GM13976 (cell line): ENCODE results near the gene GNA12.

Source experiments
- DNase-seq: peaks from one replicate; pipeline ENCODE4 v3.0.0; 2012; ENCODE audit warnings: low spot score
- CTCF ChIP-seq: IDR thresholded peaks from 2 replicates; pipeline ENCODE4 v1.5.1; 2012; ENCODE audit warnings: borderline replicate concordance, mild to moderate bottlenecking; ENCODE audit not compliant: insufficient read depth; ENCODE audit errors: extremely low read depth, missing control alignments, control extremely low read depth
- in situ Hi-C: fragments of 300-500 bp; cut with MboI; formaldehyde crosslinking; loops from one replicate; pipeline ENCODE4 v1.12.0; 2022; ENCODE audit warnings: low sequenced_read_pairs, mixed read lengths, inconsistent platforms; ENCODE audit not compliant: unreplicated experiment

The GNA12 gene

DNA sequence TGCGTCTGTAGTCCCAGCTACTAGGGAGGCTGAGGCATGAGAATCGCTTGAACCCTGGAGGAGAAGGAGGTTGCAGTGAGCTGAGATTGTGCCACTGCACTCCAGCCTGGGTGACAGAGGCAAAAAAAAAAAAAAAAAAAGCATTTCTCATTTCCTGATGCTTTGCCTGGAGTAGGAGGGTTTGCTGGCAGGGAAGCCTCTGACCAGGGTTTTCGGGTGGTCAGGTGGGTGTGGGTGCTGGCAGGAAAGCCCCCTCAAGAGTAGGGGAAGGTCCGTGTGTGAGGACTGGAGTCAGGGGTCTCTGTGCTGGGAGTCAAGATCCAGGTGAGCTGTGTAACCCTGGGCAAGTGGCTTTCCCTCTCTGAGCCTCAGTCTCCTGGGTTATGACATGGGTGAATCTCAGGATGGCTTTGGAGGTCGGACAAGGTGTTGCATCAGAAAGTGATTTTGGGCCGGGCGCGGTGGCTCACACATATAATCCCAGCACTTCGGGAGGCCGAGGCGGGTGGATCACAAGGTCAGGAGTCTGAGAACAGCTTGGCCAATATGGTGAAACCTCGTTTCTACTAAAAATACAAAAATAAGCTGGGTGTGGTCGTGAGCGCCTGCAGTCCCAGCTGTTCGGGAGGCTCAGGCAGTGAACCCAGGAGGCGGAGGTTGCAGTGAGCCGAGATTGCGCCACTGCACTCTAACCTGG lies 152.9 kb downstream of the GNA12 start:
- in situ Hi-C loops: no loop called here
- no peak for DNase-seq
- TF ChIP-seq CTCF: no peak

DNA sequence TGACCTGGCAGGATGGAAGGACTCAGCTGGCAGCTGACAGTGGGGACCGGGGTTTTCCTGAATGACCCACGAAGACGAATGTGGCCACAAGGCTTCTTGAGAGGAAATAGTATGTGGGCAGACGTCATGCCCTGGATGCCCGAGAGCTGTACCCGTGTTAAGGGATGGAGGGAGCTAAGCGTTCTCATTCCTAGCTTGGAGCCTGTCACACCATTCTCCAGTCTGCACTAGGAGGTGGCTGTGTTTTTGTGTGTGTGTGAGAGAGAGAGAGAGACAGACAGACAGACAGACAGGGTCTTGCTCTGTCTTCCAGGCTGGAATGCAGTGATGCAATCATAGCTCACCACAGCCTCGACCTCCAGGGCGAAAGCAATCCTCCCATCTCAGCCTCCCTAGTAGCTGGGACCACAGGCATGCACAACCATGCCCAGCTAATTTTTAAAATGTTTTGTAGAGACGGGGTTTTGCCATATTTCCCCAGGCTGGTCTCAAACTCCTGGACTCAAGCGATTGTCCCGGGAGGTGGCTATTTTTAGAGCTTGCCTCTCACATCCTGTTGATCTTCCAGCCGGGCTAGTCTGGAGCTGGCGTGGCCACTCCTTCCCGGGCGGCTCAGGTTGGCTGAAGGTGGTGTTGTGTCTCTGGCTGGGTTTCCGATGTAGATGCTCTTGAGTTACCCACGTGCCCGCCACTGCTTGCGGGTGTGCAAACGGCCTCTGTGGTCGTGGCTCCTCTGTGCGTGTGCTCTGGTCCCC lies 154.0 kb downstream of the GNA12 start:
- TF ChIP-seq CTCF: no peak
- in situ Hi-C loops: no loop called here
- DNase-seq: no peak

DNA sequence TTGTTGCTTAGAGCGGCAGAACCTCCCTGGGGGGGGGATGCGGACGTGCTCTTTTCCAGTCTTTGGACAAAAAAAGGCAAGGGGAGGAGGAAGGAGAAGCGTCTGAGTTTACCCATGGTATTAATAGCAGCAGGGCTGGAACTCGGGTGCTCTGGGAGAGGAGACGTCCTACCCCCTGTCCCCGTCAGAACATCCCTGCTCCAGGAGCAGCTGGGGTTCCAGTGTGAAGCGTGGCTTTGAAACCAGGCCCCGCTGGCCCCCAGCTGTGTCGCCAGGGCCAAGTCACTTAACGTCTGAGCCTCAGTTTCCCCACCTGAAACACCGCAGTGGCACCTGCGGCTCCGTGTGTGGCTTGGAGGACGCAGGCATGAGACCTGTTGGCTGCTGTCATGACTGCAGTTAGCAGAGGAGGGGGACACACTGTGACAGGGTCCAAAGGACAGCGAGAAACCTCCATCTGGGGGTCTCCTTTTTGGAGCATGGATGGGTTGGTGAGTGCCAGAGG lies 154.7 kb downstream of the GNA12 start:
- DNase-seq: no peak
- no peak for TF ChIP-seq CTCF
- in situ Hi-C loops: no loop called here

DNA sequence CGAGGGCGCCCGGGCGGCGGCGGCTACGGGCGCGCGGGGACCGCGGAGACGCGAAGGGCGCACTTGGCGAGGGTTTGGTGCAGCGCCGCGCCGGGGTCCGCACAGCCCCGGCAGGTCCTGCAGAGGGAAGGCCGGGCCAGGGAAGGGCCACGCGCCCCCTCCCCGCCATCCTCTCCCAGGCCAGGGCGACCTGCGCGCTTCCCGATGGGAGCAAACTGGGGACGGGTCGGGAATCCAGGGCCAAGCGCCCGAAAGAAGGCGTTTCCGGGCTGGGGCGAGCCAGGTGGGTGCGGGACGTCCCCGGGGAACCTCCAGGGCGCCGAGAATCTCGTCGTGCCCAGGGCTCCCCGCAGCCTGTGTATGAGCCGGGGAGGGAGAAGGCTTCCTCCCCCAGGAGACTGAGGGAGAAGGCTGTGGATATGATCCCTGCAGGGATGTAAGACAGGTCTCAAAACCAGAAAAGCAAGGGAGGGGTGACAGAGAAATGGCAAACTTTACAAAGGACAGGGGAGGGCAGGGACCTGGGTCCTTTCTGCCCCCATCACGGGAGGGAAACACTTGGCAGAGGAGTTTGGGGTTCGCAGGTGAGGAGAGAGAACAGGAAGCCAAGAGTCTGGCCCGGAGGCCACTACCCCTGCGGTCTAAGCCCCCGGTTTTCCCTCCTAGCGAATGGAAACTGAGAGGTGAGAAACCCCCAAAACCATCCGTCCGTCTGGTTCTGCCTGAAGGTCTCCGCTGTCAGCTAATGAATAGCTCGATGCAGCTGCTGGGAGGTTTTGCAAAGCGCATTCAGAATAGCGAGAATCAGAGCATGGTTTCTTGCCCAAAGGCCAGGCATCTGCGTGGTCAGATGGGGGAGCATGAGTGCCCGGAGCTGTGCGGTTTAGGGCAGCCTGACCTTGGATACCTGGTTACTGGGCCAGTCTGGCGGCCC lies 155.4 kb downstream of the GNA12 start:
- peak; percentile 80 for DNase-seq
- no peak for TF ChIP-seq CTCF
- in situ Hi-C loops: no loop called here

DNA sequence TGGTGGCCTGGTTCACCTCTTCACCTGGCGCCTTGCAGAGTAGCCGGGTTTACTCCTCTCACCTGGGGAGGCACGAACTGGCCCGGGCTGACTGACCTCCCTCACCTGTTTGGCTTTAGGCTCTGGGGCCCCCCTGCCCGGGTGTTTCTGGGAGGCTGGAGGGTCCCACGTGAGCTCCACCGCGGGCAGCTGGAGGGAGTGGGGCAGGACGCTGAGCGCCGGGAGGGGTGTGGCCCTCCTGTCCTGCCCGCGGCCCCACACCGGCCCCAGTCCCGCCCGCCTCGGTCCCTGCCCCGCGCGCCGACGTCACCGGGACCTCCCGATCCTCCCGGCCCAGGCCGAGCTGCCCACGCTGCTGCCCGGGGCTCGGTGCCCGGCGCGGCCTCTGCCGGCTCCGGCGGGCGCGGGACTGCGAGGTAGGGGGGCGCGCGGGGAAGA lies 156.2 kb downstream of the GNA12 start, which contains the start of gene AMZ1:
Gene AMZ1, plus strand, starts transcription at position 322 of the 438 bp plus-strand sequence. CDS start 12,250 bp downstream, outside the sequence.
- in situ Hi-C loops: no loop called here
- DNase-seq: no peak
- TF ChIP-seq CTCF: no peak

DNA sequence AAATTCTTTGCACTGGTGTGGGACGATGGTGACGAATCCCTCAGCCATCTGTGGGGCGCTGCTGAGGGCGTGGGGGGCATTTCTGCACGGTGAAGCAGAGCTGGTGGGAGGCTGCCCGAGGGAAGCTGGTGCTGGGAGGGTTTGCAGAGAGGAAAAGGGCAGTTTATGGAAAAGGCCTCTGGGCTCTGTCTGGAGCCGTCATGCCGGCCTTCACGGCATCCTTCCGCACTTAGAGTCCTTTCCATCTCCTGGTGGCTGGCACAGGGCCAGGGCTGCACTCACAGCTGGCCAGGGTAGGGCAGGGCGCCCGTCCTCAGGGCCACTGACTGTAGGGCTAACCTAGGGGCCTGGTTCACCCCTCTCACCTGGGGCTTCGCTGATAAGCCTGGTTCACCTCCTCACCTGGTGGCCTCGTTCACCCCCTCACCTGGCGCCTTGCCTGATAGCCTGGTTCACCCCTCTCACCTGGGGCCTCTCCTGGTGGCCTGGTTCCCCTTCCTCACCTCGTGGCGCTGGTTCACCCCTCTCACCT lies 156.7 kb downstream of the GNA12 start:
- in situ Hi-C loops: no loop called here
- TF ChIP-seq CTCF: no peak
- DNase-seq: no peak
